ENCODE data around the gene MANBA.

MANBA gene

GRCh38 chr4:102586002-102586643, 174.6 kb downstream of the MANBA start:
- no peak for DNase-seq

GRCh38 chr4:102585329-102585728, 175.4 kb downstream of the MANBA start:
- no peak for DNase-seq

- no peak for DNase-seq
These were observed 176.7 kb downstream of the MANBA start for GRCh38 chr4:102584091-102584490.

Data from stimulated activated CD4-positive, alpha-beta T cell treated with anti-CD3 and anti-CD28 coated beads, Interleukin-12 subunit alpha, Interleukin-12 subunit beta, amount 100 ng/mL, for 4 hours (primary cell).